Effector CD4-positive, alpha-beta T cell (primary cell): ENCODE results near the gene SUFU.

Source experiments
- DNase-seq: peaks from one replicate; pipeline ENCODE4 v3.0.0-alpha.2; 2020

The SUFU gene

GRCh38 chr10:102597131-102597991, 93.6 kb downstream of the SUFU start:
- no peak for DNase-seq

GRCh38 chr10:102598243-102598642, 94.5 kb downstream of the SUFU start:
- no peak for DNase-seq

GRCh38 chr10:102599565-102600327, 96.0 kb downstream of the SUFU start:
- no peak for DNase-seq

GRCh38 chr10:102600816-102601215, 97.0 kb downstream of the SUFU start:
- no peak for DNase-seq

- no peak for DNase-seq
These were observed 97.9 kb downstream of the SUFU start for GRCh38 chr10:102601639-102602038.

GRCh38 chr10:102602272-102603045, 98.7 kb downstream of the SUFU start:
- DNase-seq: no peak

GRCh38 chr10:102603946-102604345, 100.2 kb downstream of the SUFU start:
- DNase-seq: no peak

GRCh38 chr10:102604439-102604841, 100.7 kb downstream of the SUFU start:
- DNase-seq: no peak

- no peak for DNase-seq
These were observed 101.9 kb downstream of the SUFU start for GRCh38 chr10:102605712-102606111.

GRCh38 chr10:102608487-102608886, 104.7 kb downstream of the SUFU start:
- no peak for DNase-seq

GRCh38 chr10:102610441-102610887, 106.7 kb downstream of the SUFU start:
- DNase-seq: no peak

GRCh38 chr10:102611514-102612087, 107.8 kb downstream of the SUFU start:
- DNase-seq: no peak

- peak; percentile 54 for DNase-seq
These were observed 109.1 kb downstream of the SUFU start for GRCh38 chr10:102612964-102613275.

GRCh38 chr10:102613286-102613685, 109.5 kb downstream of the SUFU start:
- peak; percentile 34 for DNase-seq

GRCh38 chr10:102613785-102614184, 110.0 kb downstream of the SUFU start:
- DNase-seq: no peak

GRCh38 chr10:102614888-102615287, 111.1 kb downstream of the SUFU start:
- DNase-seq: no peak

- DNase-seq: no peak
These were observed 111.6 kb downstream of the SUFU start for GRCh38 chr10:102615361-102615760.

GRCh38 chr10:102616066-102616770, 112.4 kb downstream of the SUFU start:
- DNase-seq: no peak

GRCh38 chr10:102617041-102617440, 113.3 kb downstream of the SUFU start:
- no peak for DNase-seq

- no peak for DNase-seq
These were observed 114.0 kb downstream of the SUFU start for GRCh38 chr10:102617816-102618215.

GRCh38 chr10:102619281-102619981, 115.7 kb downstream of the SUFU start:
- DNase-seq: no peak
